Liver (tissue), 9 donors: ENCODE data around the gene EMSY. TPM values are rescaled to one million over a fixed set of nuclear protein-coding genes. Genes with fewer than 3 reads are reported as not detected.

ENCODE experiments used
- DNase-seq: peaks from one replicate; pipeline ENCODE4 v3.0.0-alpha.2; 2017; ENCODE audit warnings: low spot score
- H3K27ac ChIP-seq, 2 donors: one replicate each; pipeline ENCODE4 v1.7.0; 2013; ENCODE audit warnings: inconsistent platforms in 2 of 2, low read length in 2 of 2, control low read depth in 1 of 2, low read depth in 1 of 2, mild to moderate bottlenecking in 1 of 2
- H3K27me3 ChIP-seq, 4 donors: one replicate each; pipeline versions ENCODE4 v1.6.1 to v1.7.0; 2013; ENCODE audit warnings: low read length in 3 of 4, inconsistent platforms in 1 of 4, mild to moderate bottlenecking in 1 of 4, moderate library complexity in 1 of 4; ENCODE audit not compliant: control insufficient read depth in 4 of 4, insufficient read depth in 4 of 4
- H3K36me3 ChIP-seq, 4 donors: one replicate each; pipeline versions ENCODE4 v1.6.1 to v1.7.0; 2013; ENCODE audit warnings: low read length in 3 of 4, mild to moderate bottlenecking in 3 of 4, low read depth in 1 of 4, moderate library complexity in 1 of 4; ENCODE audit not compliant: control insufficient read depth in 4 of 4, insufficient read depth in 3 of 4
- H3K4me1 ChIP-seq, 4 donors: one replicate each; pipeline versions ENCODE4 v1.6.1 to v1.7.0; 2013; ENCODE audit warnings: low read length in 3 of 4, mild to moderate bottlenecking in 3 of 4, moderate library complexity in 1 of 4; ENCODE audit not compliant: control insufficient read depth in 4 of 4, insufficient read depth in 4 of 4
- H3K4me3 ChIP-seq, 3 donors: one replicate each; pipeline versions ENCODE4 v1.6.1 to v1.7.0; 2013; ENCODE audit warnings: low read length in 3 of 3, control low read depth in 1 of 3, low read depth in 1 of 3, mild to moderate bottlenecking in 1 of 3
- H3K9ac ChIP-seq, 2 donors: one replicate each; pipeline ENCODE4 v1.7.0; 2013; ENCODE audit warnings: low read length in 2 of 2, mild to moderate bottlenecking in 2 of 2, moderate library complexity in 2 of 2, control low read depth in 1 of 2, low read depth in 1 of 2
- H3K9me3 ChIP-seq, 4 donors: one replicate each; pipeline versions ENCODE4 v1.6.1 to v1.7.0; 2013; ENCODE audit warnings: low read length in 3 of 4; ENCODE audit not compliant: control insufficient read depth in 4 of 4
- EGR1 ChIP-seq, 2 donors: IDR thresholded peaks; 2 replicates each; pipeline ENCODE4 v1.6.1; 2016 to 2018; ENCODE audit warnings: antibody characterized with exemption in 2 of 2, low read depth in 2 of 2
- FOXA1 ChIP-seq: IDR thresholded peaks from 2 replicates; pipeline ENCODE4 v1.6.1; 2016; ENCODE audit warnings: antibody characterized with exemption
- FOXA2 ChIP-seq: IDR thresholded peaks from 2 replicates; pipeline ENCODE4 v1.6.1; 2016; ENCODE audit warnings: antibody characterized with exemption
- GABPA ChIP-seq, 2 donors: IDR thresholded peaks in 1 of 2; conservative IDR thresholded peaks in 1 of 2; 2 replicates each; pipeline ENCODE4 v1.6.1; 2016; ENCODE audit warnings: antibody characterized with exemption in 2 of 2, mild to moderate bottlenecking in 1 of 2, moderate library complexity in 1 of 2
- HNF4A ChIP-seq, 2 donors: conservative IDR thresholded peaks; 2 replicates each; pipeline ENCODE4 v1.6.1; 2016; ENCODE audit warnings: antibody characterized with exemption in 2 of 2, mild to moderate bottlenecking in 2 of 2
- HNF4G ChIP-seq: IDR thresholded peaks from 2 replicates; pipeline ENCODE4 v1.6.1; 2016; ENCODE audit warnings: antibody characterized with exemption
- JUND ChIP-seq, 2 donors: IDR thresholded peaks; 2 replicates each; pipeline ENCODE4 v1.6.1; 2016; ENCODE audit warnings: antibody characterized with exemption in 2 of 2
- NR2F2 ChIP-seq: IDR thresholded peaks from 2 replicates; pipeline ENCODE4 v1.6.1; 2016; ENCODE audit warnings: antibody characterized with exemption
- RAD21 ChIP-seq, 2 donors: IDR thresholded peaks; 2 replicates each; pipeline ENCODE4 v1.6.1; 2016; ENCODE audit warnings: antibody characterized with exemption in 2 of 2, mild to moderate bottlenecking in 2 of 2
- SP1 ChIP-seq: IDR thresholded peaks from 2 replicates; pipeline ENCODE4 v1.6.1; 2018; ENCODE audit warnings: antibody characterized with exemption, mild to moderate bottlenecking
- YY1 ChIP-seq: IDR thresholded peaks from 2 replicates; pipeline ENCODE4 v1.6.1; 2016; ENCODE audit warnings: antibody characterized with exemption, mild to moderate bottlenecking
- whole genome bisulfite sequencing: extraction: QIAGEN DNeasy Blood & Tissue Kit; methylation state at CpG from one replicate; pipeline ENCODE4 v1.1.7; 2013; 5-methylcytosine and 5-hydroxymethylcytosine counted together
- polyA plus RNA-seq, 2 donors: library from polyadenylated mRNA; stranded (reverse) in 1 of 2; unstranded in 1 of 2; fragments of 200-250 nt in 1 of 2; fragments of >200 nt in 1 of 2; fragmentation: Nextera tagmentation in 1 of 2; extraction: Ambion mirVana in 1 of 2; gene quantifications; one replicate each; pipeline versions ENCODE4 v1.2.1 to v1.2.3, GENCODE V29; 2013 to 2015
- total RNA-seq, 2 donors: library from RNA; depleted of rRNA; stranded (reverse); fragments of >200 nt; gene quantifications; one replicate each; pipeline ENCODE4 v1.2.3, GENCODE V29; 2014
- TF ChIP-seq, protein P1 (sequence below): IDR thresholded peaks from 2 replicates; pipeline ENCODE4 v1.6.1; 2016; ENCODE audit warnings: antibody characterized with exemption
- TF ChIP-seq, protein P2 (sequence below): IDR thresholded peaks from 2 replicates; pipeline ENCODE4 v1.6.1; 2016; ENCODE audit warnings: antibody characterized with exemption
- donor health status: healthy.
- donor health status: healthy.
- donor health status: healthy.
- donor health status: healthy.
- donor health status: healthy.

The EMSY gene
- total and polyA plus RNA-seq, 4 donors: 4.2 to 14.8 (median 8.9) TPM

DNA sequence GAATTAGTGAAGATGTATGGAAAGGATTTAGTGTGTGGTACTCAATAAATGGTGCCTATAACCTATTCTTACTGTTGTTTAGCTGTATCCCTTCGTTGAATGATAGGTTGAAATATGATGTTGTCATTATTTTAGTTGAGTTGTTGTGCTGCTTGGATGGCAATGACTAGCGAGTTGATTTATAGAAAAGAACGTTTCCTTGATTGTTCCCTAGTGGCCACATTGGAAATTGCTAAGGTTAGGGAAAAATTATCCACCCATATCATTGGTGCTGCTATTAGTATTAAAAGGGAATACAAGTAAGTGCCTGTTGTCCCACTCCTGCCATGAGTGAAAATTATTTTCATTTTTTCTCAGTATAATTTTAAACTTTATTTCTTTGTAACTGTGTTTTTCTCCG is 14.5 kb downstream of the EMSY start (continued):
- no peak for TF ChIP-seq GABPA (IDR thresholded peaks at IDR 0.05 in 1 of 2, conservative IDR thresholded peaks at IDR 0.05 in 1 of 2)
- TF ChIP-seq HNF4G: no peak
- no peak for TF ChIP-seq EGR1 (IDR thresholded peaks at IDR 0.05; ENCODE audit: low read depth in 2 of 2)
- TF ChIP-seq YY1: no peak

DNA sequence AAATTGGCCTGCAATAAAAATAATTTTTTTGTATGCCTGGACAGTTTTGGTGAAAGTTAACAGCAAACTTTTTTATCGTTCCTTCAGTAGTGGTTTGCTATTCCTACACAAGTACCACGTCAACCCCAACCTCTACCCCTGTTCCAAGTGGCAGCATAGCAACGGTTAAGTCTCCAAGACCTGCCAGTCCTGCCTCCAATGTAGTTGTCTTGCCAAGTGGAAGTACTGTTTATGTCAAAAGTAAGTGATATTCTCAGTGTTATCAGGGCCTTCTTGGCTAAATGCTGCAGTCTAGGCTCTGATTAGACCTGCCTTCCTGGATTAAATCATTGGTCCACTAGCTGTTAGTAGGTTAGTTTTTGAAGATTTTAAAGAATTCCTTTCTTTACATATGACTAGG is 15.0 kb downstream of the EMSY start:
- Histone ChIP-seq H3K9me3 (no peaks in the 10 kb centered on the region), H3K27me3 (no peaks in the 10 kb centered on the region), H3K4me3 (no peak overlapping the region), H3K27ac (no peak overlapping the region), H3K36me3 (peaks cover 2 to 21% (median 9%) of the 10 kb centered on the region in 4 donors), H3K4me1 (no peaks in the 10 kb centered on the region), H3K9ac (no peak overlapping the region)
- 88% methylated on average over 3 of the region's 3 CpGs for WGBS
- no peak for DNase-seq
- TF ChIP-seq FOXA1 (no peak), HNF4G (no peak), SP1 (no peak), NR2F2 (no peak)
- TF ChIP-seq, protein P1, sequence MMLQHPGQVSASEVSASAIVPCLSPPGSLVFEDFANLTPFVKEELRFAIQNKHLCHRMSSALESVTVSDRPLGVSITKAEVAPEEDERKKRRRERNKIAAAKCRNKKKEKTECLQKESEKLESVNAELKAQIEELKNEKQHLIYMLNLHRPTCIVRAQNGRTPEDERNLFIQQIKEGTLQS: no peak

DNA sequence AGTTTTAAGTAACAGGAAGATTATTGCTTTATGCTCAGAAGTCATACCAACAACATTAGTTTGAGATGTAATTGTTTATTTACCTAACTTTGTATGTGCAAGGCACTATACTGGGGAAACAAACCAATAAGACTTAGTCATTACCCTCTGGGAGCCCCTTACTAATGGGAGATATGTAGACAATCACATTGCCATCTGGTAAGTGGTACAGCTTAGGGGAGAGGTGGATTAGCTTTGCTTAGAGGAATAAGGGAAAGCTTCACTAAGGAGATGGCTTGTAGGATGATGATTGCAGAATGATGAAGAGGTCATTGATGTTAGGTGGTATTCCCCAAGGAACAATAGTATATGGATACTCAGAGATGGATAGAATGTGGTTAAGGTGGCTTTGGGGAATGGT is 17.5 kb downstream of the EMSY start:
- DNase-seq: no peak
- Histone ChIP-seq H3K4me1 (no peaks in the 10 kb centered on the region), H3K9ac (no peak overlapping the region), H3K9me3 (no peaks in the 10 kb centered on the region), H3K27ac (no peak overlapping the region), H3K36me3 (peaks cover 4 to 18% (median 10%) of the 10 kb centered on the region in 4 donors), H3K27me3 (no peaks in the 10 kb centered on the region), H3K4me3 (no peak overlapping the region)
- no peak for TF ChIP-seq RAD21 (IDR thresholded peaks at IDR 0.05)
- TF ChIP-seq, protein P2, sequence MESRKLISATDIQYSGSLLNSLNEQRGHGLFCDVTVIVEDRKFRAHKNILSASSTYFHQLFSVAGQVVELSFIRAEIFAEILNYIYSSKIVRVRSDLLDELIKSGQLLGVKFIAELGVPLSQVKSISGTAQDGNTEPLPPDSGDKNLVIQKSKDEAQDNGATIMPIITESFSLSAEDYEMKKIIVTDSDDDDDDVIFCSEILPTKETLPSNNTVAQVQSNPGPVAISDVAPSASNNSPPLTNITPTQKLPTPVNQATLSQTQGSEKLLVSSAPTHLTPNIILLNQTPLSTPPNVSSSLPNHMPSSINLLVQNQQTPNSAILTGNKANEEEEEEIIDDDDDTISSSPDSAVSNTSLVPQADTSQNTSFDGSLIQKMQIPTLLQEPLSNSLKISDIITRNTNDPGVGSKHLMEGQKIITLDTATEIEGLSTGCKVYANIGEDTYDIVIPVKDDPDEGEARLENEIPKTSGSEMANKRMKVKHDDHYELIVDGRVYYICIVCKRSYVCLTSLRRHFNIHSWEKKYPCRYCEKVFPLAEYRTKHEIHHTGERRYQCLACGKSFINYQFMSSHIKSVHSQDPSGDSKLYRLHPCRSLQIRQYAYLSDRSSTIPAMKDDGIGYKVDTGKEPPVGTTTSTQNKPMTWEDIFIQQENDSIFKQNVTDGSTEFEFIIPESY: no peak
- no peak for TF ChIP-seq FOXA1
- no peak for TF ChIP-seq FOXA2
- TF ChIP-seq SP1: no peak
- no peak for TF ChIP-seq HNF4A (conservative IDR thresholded peaks at IDR 0.05)
- no peak for TF ChIP-seq HNF4G
- TF ChIP-seq JUND (IDR thresholded peaks at IDR 0.05): no peak

DNA sequence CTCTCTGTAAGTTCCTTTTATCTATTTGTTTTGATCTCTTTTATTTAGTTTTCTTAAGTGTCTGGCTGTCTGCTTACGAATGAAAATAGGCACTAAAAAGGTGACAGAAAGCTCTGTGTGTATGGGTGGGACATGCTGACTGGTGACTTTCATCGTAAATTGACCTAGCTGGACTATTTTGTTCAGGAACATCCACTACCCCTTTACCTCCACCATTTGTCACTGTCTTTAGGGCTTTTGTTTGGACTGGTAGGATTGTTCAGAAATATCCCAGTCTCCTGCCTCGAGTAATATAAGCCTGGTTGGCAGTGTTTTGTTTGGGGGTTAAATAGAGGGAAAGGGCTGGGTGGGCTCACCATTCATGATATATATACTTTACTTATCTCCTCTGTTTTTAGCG is 20.9 kb downstream of the EMSY start:
- 92% methylated on average over 4 of the region's 4 CpGs for WGBS
- DNase-seq: no peak
- no peak overlapping the region for H3K9ac ChIP-seq
- no peaks in the 10 kb centered on the region for H3K27me3 ChIP-seq
- no peaks in the 10 kb centered on the region for H3K9me3 ChIP-seq
- no peak overlapping the region for H3K27ac ChIP-seq
- TF ChIP-seq YY1: no peak
- TF ChIP-seq GABPA (IDR thresholded peaks at IDR 0.05 in 1 of 2, conservative IDR thresholded peaks at IDR 0.05 in 1 of 2): no peak
- H3K4me3 ChIP-seq: no peak overlapping the region
- H3K36me3 ChIP-seq: peaks cover 2 to 10% (median 8%) of the 10 kb centered on the region in 4 donors
- H3K4me1 ChIP-seq: no peaks in the 10 kb centered on the region
